DOHH2 (cell line): ENCODE measurements around the gene BIN1.
"Not testable (repeated sequence)": the region's sequence is repeated elsewhere in the genome, so short reads cannot be mapped to it uniquely, and the experiment has no call there.

Experiments
- H3F3A ChIP-seq: fragments of 200-600 bp; sonication (generic), shearing (Covaris generic); 2 replicates; pipeline ENCODE4 v1.6.0; 2016; ENCODE audit warnings: antibody characterized with exemption, mild to moderate bottlenecking; ENCODE audit not compliant: control insufficient read depth, insufficient read depth
- H3K27ac ChIP-seq: fragments of 200-600 bp; sonication (generic); 2 replicates; pipeline ENCODE4 v1.5.1; 2014; ENCODE audit warnings: low read depth, mild to moderate bottlenecking, low read length, moderate library complexity
- H3K27me3 ChIP-seq: fragments of 200-600 bp; sonication (generic); 2 replicates; pipeline ENCODE4 v1.6.1; 2014; ENCODE audit warnings: mild to moderate bottlenecking, low read length, mixed read lengths; ENCODE audit not compliant: control insufficient read depth
- H3K36me3 ChIP-seq: fragments of 200-600 bp; sonication (generic); 2 replicates; pipeline ENCODE4 v1.6.1; 2014; ENCODE audit warnings: mild to moderate bottlenecking, low read length, moderate library complexity, mixed read lengths; ENCODE audit not compliant: control insufficient read depth
- H3K4me1 ChIP-seq: fragments of 200-600 bp; sonication (generic); 2 replicates; pipeline ENCODE4 v1.6.1; 2014; ENCODE audit warnings: mild to moderate bottlenecking, low read length, mixed read lengths; ENCODE audit not compliant: control insufficient read depth
- H3K4me2 ChIP-seq: fragments of 200-600 bp; sonication (generic); 2 replicates; pipeline ENCODE4 v1.6.0; 2014; ENCODE audit warnings: mild to moderate bottlenecking, low read length, moderate library complexity
- H3K4me3 ChIP-seq: fragments of 200-600 bp; sonication (generic); 2 replicates; pipeline ENCODE4 v1.5.1; 2014; ENCODE audit warnings: mild to moderate bottlenecking, low read length, mixed read lengths
- H3K79me2 ChIP-seq: fragments of 200-600 bp; sonication (generic); 2 replicates; pipeline ENCODE4 v1.6.1; 2014; ENCODE audit warnings: mild to moderate bottlenecking, low read length, mixed read lengths; ENCODE audit not compliant: control insufficient read depth
- H3K9me2 ChIP-seq: fragments of 200-600 bp; sonication (generic); replicated peaks from 2 replicates; pipeline ENCODE4 v1.6.1; 2014; ENCODE audit warnings: mild to moderate bottlenecking, low read length, mixed read lengths; ENCODE audit not compliant: control insufficient read depth
- H3K9me3 ChIP-seq: fragments of 200-600 bp; sonication (generic); 2 replicates; pipeline ENCODE4 v1.6.1; 2014; ENCODE audit warnings: antibody characterized with exemption, low read length, mixed read lengths; ENCODE audit not compliant: control insufficient read depth, insufficient read depth
- H4K20me1 ChIP-seq: fragments of 200-600 bp; sonication (generic); 2 replicates; pipeline ENCODE4 v1.6.0; 2014; ENCODE audit warnings: low read depth, mild to moderate bottlenecking, antibody characterized with exemption, low read length, moderate library complexity; ENCODE audit not compliant: control insufficient read depth, insufficient read depth
- CTCF ChIP-seq: fragments of 200-600 bp; sonication (generic); IDR thresholded peaks from one replicate; pipeline ENCODE4 v1.5.1; 2014; ENCODE audit warnings: antibody characterized with exemption, mild to moderate bottlenecking, low read depth, low read length; ENCODE audit not compliant: poor library complexity, severe bottlenecking
- EZH2phosphoT487 ChIP-seq: fragments of 200-600 bp; sonication (generic); IDR thresholded peaks from 2 replicates; pipeline ENCODE4 v1.6.1; 2017; ENCODE audit warnings: borderline replicate concordance, mild to moderate bottlenecking, antibody characterized with exemption, low read length, moderate library complexity, mixed read lengths

Gene BIN1

GRCh38 chr2:127029350-127030051 is 77.5 kb downstream of the BIN1 start:
- no peak for TF ChIP-seq CTCF
- TF ChIP-seq EZH2phosphoT487 = no peak
- Histone ChIP-seq H3K27me3 (0 out of 2 replicates have a peak, but pooled peaks cover 2% of the 10 kb centered on the region), H3K4me3 (no peak overlapping the region), H3K9me3 (no peaks in the 10 kb centered on the region), H3K9me2 (no peaks in the 10 kb centered on the region), H3F3A (no peaks in the 10 kb centered on the region), H3K27ac (no peak overlapping the region), H3K79me2 (no peaks in the 10 kb centered on the region), H4K20me1 (no peaks in the 10 kb centered on the region), H3K4me1 (peaks cover 5% of the 10 kb centered on the region; the same call in 1 of the 2 replicates), H3K4me2 (no peak overlapping the region), H3K36me3 (no peaks in the 10 kb centered on the region)

GRCh38 chr2:127028745-127029144 is 78.2 kb downstream of the BIN1 start:
- not testable (repeated sequence) for H3K9me3 ChIP-seq, H3K27ac ChIP-seq, H3K27me3 ChIP-seq, H3K4me1 ChIP-seq, H3F3A ChIP-seq, H3K9me2 ChIP-seq, H3K4me2 ChIP-seq, H3K79me2 ChIP-seq, H4K20me1 ChIP-seq, H3K4me3 ChIP-seq, H3K36me3 ChIP-seq

- Histone ChIP-seq H3K4me1 (peaks cover 4% of the 10 kb centered on the region; the same call in 1 of the 2 replicates), H3K36me3 (no peaks in the 10 kb centered on the region), H3K27me3 (0 out of 2 replicates have a peak, but pooled peaks cover 2% of the 10 kb centered on the region), H3K9me3 (no peaks in the 10 kb centered on the region), H3K9me2 (no peaks in the 10 kb centered on the region), H4K20me1 (no peaks in the 10 kb centered on the region), H3K4me2 (no peak overlapping the region), H3K4me3 (no peak overlapping the region), H3F3A (no peaks in the 10 kb centered on the region), H3K79me2 (no peaks in the 10 kb centered on the region), H3K27ac (no peak overlapping the region)
- TF ChIP-seq CTCF (peak; percentile 50), EZH2phosphoT487 (no peak)
Measured at GRCh38 chr2:127027715-127028114, 79.2 kb downstream of the BIN1 start.

- Histone ChIP-seq H3F3A (no peaks in the 10 kb centered on the region), H3K9me2 (no peaks in the 10 kb centered on the region), H3K36me3 (no peaks in the 10 kb centered on the region), H3K4me2 (no peak overlapping the region), H3K79me2 (no peaks in the 10 kb centered on the region), H3K4me1 (no peaks in the 10 kb centered on the region), H3K27me3 (no peaks in the 10 kb centered on the region), H3K4me3 (no peak overlapping the region), H3K9me3 (no peaks in the 10 kb centered on the region), H4K20me1 (no peaks in the 10 kb centered on the region), H3K27ac (no peak overlapping the region)
- TF ChIP-seq CTCF (no peak), EZH2phosphoT487 (no peak)
Measured at GRCh38 chr2:127025359-127026166, 81.4 kb downstream of the BIN1 start.
